Muscle of back (tissue), 11 donors: ENCODE measurements around the gene GFY. TPM values are rescaled to one million over a fixed set of nuclear protein-coding genes. Genes with fewer than 3 reads are reported as not detected.

Experiments used
- DNase-seq, 3 donors: peaks; one replicate each; pipeline versions ENCODE4 v3.0.0 to v3.0.0-alpha.2; 2013
- polyA plus RNA-seq, 10 donors: library from polyadenylated mRNA; unstranded; fragments of 120-200 nt; gene quantifications; one replicate each; pipeline ENCODE4 v1.2.1, GENCODE V29; 2013; ENCODE audit not compliant: insufficient read length in 10 of 10

GFY gene
- polyA plus RNA-seq, 10 donors, result not detected

DNA sequence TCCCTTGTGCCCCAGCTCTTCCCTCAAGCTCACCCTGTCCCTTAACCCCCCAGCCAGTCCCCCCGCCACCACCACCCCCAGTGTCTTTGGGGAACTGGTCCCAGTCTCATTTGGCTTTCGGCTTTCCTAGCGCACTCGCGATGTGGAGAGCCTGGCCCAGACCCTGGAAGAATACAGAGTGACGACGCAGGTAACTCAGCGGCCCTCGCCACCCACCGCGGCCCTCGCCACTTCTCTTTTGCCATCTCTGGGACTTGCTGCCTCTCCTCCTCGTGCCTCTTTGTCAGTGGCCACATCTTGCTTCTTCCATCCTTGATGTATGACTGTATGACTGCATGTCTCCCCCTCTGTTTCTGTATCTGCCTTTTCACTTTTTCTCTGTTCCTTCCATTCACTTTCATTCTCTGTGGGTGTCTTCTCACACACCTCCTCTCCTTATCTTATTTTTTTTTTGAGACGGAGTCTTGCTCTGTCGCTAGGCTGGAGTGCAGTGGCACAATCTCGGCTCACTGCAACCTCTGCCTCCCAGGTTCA lies 17.6 kb upstream of the GFY start:
- DNase-seq, result no peak

DNA sequence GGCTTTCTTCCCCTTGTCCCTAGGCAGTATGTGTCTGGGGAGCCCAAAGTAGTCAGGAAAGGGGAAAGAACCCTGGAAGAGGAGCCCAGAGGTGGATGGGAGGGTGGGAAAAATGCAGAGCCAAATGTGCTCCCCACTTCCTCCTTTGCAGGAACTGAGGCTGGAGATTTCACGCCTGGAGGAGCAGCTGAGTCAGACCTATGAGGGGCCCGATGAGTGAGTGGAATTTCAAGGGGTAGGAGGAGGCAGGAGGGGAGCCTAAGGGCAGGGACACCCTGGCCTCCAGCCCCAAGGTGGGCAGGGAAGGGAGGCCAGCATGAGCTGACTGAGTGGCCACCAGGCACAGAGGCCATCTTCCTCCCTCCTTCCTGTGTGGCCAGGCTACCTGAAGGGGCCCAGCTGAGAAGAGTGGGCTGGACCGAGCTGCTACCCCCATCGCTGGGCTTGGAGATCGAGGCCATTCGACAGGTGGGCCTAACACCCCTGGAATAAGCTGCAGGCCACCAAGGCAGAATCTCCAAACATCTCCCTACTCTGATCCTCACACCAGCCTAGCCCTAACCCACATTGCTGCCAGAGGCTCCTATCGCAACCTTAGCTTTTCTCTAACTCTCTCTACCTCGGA lies 16.3 kb upstream of the GFY start:
- DNase-seq, result no peak

GRCh38 chr19:49409441-49410029 lies 15.7 kb upstream of the GFY start:
- DNase-seq, result no peak

DNA sequence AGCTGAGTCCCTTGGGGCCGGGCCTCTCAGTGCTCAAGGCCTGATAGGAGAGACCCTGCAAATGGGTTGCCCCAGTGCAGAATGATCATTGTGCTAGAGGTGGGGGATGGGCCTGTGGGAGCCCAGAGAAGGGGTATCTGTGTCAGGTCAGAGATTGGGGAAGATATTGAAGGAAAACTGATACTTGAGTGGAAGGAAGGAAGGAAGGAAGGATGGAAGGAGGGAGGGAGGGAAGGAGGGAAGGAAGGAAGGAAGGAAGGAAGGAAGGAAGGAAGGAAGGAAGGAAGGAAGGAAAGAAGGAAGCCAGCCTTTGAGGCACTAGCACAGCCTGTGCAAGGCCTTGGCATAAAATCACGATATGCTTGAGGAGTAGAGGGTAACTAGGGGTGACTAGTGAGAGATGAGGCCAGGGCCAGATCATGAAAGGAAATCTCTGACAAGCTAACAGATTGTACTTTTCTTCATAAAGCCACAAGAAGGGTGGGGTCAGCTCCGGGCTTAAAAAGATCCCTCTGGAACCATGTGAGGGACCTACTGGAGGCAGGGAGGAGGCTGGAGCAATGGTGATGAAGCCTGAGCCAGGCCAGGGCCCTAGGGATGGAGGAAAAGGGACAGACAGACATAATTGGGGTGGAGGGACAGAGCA lies 13.4 kb upstream of the GFY start:
- no peak for DNase-seq

DNA sequence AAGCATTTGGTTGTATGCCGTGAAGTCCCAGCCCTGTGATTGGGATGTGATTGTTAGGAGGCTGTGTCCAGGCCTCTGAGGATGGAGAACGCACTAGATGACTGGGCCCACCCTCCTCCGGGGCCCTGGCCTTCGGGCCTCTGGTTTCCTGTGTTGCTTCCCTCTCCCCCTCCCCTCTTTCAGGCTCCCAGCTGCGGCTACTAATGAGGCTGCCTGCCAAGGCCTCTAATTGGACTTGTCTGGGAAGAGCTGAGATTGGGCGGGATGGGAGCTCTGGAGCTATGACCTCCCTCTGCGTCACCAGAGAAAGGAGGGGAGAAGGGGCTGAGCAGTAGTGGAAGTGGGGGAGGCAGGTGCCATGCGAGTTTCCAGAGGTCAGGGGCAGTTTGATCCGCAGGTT lies 11.8 kb upstream of the GFY start:
- peak in 2 of 3 donors; percentile 40 to 82 for DNase-seq

- DNase-seq, result no peak
These were observed 10.9 kb upstream of the GFY start for GRCh38 chr19:49414256-49414655.

DNA sequence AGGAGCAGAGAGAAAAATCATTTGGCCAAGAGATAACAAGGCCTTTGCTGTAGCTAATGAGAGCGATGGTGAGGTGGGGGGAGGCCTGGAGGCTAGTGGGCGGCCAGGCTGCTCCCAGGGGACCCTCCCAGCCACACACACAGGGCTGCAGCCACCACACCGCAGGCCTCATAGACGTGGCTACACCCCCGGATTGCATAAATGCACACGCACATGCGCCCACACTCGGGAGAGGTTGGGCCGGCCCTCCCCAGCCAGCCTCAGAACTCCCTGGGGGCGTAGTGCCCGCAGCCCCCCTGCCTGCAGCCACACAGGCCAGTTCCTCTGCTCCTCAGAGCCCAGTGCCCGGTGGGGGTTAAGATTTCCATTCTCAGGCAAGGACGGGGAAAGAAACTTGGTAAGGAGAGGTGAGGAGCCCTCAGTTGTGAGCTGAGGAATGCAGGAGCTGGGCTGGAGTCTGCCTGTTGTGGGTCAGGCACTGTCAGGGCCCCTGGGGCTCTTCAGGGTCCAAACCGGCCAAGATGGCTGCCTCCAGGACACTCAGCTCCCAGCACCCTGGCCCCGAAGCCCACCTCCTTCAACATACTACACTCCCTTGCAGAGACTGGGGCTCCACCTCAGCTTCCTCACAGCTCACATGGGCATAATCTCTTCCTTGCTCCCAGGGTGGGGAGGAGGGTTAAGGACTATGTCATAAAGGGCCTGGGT lies 9.9 kb upstream of the GFY start:
- no peak for DNase-seq

- DNase-seq, result no peak
These were observed 9.4 kb upstream of the GFY start for GRCh38 chr19:49415810-49416200.

DNA sequence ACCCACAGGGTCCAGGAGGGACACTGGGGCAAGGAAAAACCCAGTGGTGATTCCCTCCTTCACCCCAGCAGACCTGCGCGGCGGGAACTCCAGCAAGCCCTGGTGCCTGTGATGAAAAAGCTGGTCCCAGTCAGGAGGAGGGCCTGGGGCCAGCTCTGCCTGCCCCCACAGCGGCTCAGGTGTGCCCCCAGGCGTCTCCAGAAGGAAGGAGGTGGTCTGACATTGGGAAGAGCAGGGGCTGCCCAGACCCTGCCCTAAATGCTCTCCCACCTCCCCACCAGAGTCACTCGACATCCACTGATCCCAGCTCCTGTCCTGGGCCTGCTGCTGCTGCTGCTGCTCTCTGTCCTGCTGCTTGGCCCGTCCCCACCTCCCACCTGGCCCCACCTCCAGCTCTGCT lies 8.1 kb upstream of the GFY start:
- DNase-seq, result no peak

DNA sequence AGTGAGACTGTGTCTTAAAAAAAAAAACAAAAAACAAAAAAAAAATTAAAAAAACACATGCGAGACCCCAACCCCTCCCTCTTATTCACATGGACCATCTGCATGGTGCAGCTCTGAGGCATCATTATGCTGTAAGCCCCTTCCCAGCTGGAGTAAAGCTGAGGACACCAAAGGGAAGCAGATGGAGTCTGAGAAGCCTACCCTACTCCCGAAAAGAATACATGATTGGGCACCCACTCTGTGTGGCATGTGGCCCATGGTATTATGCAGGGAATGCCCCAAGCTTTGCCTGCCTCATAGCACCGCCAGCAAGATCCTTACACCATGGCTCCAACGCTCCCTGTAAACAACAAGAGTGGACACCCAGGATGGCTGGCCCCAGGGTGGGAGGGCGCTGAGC lies 6.7 kb upstream of the GFY start:
- DNase-seq, result no peak

DNA sequence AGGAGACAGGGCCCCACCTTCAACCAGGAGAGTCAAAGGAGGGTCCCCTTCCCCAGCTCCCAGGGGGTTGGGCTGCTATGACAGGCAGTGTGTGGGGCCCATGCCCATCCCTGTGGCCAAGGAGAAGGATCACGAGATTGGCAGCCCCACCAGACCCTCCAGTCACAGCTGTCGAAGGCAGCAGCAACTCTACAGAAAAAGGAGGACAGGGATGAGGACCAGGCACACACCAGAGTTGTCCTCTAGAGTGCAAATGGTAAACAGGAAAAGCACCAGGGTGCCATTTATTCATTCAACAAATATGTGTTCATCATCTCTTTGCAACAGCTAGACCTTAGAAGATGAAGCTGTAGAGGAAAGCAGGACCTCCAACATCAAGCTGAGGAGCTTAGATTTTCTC lies 6.0 kb upstream of the GFY start:
- no peak for DNase-seq

DNA sequence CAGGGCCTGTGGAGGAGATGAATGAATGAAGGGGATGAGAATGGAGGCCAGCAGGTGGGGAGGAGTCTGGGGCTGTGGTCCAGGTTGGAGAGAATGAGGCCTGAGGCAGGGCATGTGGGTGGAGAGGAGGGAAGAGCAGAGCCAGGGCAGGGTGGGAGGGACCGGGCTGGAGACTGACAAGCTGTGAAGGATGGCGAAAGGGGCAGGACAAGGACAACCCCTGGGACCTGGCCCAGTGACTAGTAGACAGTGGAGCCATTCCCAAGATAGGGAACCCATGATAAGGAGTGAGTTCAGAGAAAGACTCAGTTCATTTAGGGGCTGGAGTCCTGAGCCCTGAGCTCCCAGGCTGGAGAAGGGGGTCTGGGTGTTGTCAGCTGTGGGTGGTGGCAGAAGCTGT lies 5.0 kb upstream of the GFY start:
- no peak for DNase-seq

DNA sequence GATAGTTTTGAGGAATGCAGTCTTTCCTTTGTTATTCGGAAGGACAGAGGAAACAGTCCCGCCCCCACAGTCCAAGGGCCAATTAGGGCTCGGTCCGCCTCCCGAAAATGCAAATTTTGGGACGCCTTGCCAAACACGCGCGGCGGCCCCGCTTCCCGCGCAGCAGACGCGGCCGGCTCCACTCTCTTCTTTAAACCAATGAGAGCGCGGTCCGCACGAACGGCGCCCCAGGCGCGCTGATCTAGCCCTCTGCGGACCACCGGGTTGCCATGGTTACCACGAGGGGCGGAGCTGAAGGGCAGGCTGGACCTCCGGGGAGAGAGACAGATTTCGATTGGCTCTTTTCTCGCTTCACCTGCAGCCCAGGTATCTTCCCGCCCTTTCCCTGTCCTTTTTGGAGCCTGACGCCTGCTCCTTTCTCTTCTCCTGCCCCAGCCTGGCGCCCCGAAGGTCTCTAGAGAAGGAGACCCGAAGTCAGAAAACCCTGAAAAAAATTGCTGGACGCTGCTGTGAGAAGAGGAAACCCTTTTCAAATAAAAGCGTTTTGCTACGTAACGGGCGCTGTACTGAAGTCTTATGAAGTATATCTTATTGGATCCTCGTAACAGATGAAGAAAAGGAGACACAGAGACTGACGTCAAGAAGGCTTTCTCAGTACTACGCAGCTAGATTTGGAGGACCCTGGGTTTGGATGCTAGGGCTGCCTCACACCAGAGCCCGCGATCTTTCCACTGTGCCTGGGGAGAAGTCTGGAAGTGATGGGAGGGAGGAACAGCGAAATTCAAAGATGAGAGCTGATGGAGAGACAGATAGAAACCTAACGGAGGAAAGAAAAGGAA lies 3.9 kb upstream of the GFY start:
- DNase-seq, result peak in 2 of 3 donors; percentile 69 to 84

GRCh38 chr19:49421878-49422202 lies 3.3 kb upstream of the GFY start:
- DNase-seq, result no peak

DNA sequence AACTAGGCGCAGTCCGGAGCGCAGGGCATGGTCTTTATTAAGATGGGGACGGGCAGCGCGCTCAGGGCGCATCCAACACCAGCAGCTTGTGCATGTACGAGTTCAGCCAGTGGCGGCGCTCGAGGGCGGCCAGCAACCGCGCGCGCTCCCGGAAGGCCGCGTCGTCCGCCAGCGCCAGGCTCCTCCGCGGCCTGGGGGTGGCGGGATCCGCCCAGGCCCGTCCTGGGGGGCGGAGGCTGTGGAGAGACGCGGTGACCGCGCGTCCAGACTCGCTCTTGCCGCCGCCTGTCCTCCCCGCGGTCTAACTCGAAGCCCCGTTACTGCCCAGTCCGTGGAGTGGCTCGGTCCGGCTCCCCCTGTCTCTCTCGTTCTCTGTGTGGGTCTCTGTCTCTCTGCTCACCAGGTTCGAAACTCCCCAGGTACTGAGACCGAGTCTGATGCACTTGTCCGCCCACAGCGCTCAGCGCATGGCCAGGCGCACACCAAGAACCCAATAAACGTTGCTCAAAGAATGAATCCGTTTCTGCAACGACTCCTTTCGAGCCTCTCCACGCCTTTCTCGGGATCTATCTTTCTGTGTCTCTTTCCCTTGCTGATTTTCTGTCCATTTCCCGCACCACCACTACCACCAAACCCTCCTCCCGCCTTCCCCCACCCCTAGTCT lies 2.6 kb upstream of the GFY start:
- DNase-seq, result peak in 1 of 3 donors; percentile 59

- no peak for DNase-seq
These were observed 1.9 kb upstream of the GFY start, which contains the start of gene PTH2 for GRCh38 chr19:49423071-49423984. PTH2 (minus strand) TSS chr19:49423441; CDS start chr19:49423339, 102 bp downstream.

DNA sequence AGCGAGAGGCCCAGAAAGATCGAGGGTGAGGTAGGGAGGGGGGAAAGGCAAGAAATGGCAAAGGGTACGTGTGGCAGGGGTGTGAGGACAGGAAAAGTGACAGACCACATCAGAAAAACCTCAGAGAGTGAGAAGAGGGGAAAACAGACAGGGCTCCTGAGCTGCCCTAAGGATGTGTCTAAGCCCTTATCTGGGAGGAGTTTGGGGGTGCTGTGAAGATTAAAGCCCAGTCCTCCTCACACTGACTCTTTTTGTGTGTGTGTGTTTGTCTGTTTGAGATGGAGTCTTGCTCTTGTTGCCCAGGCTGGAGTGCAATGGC lies 1.2 kb upstream of the GFY start:
- no peak for DNase-seq

DNA sequence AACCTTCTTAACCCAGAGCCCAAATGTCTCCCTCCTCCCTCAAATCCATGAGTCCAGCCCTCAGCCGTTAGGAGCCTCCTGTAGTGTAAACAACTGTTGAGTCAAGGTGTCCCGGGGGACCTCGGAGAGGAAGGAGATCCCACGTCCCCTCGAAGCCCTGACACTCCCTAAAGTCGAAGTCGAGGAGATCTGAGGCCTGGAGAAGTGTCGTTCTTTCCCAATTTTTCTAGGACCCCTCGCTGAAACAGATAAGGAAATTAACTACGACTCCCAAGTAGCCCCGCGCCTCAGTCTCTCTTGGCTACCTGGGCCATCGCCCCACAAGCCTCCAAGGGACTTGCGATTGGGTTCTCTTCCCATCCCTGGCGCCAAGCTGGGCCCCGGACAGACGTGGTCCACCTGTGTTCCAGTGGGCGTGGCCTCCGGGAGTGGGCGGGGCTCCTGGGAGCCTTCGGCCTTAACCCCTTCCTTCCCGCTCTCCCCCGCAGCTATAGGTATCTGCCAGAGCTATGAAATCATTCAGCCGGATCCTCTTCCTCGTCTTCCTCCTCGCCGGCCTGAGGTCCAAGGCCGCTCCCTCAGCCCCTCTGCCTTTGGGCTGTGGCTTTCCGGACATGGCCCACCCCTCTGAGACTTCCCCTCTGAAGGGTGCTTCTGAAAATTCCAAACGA lies 869 bp downstream of the GFY start:
- no peak for DNase-seq

- no peak for DNase-seq
These were observed 2.2 kb downstream of the GFY start for GRCh38 chr19:49427339-49427738.
